Vagina (tissue), 2 donors: ENCODE results near the gene ARL5C. TPM values are rescaled to one million over a fixed set of nuclear protein-coding genes. Genes with fewer than 3 reads are reported as not detected.

Experiments
- DNase-seq, 2 donors: peaks; one replicate each; pipeline ENCODE4 v3.0.0-alpha.2; 2017; ENCODE audit errors: extremely low spot score in 2 of 2
- H3K27ac ChIP-seq: fragments of 200-600 bp; sonication (generic); one replicate; pipeline ENCODE4 v1.5.1; 2019
- H3K27me3 ChIP-seq: fragments of 200-600 bp; sonication (generic); one replicate; pipeline ENCODE4 v1.5.1; 2019
- H3K36me3 ChIP-seq, 2 donors: fragments of 200-600 bp; sonication (generic); one replicate each; pipeline ENCODE4 v1.5.1; 2017 to 2019
- H3K4me1 ChIP-seq: fragments of 200-600 bp; sonication (generic); one replicate; pipeline ENCODE4 v1.5.1; 2019
- H3K4me3 ChIP-seq, 2 donors: fragments of 200-600 bp; sonication (generic); 1 replicate in 1 of 2; 2 replicates in 1 of 2; pipeline ENCODE4 v1.5.1; 2016 to 2019
- H3K9me3 ChIP-seq: fragments of 200-600 bp; sonication (generic); one replicate; pipeline ENCODE4 v1.5.1; 2019
- CTCF ChIP-seq, 3 experiments: fragments of 450-650 bp in 2 of 3; fragments of 200-600 bp in 1 of 3; sonication (generic) in 1 of 3; IDR thresholded peaks; one replicate each; pipeline ENCODE4 v1.5.1; 2017 to 2019; ENCODE audit warnings: antibody characterized with exemption in 3 of 3, mild to moderate bottlenecking in 2 of 3, moderate library complexity in 2 of 3
- POLR2A ChIP-seq, 2 donors: fragments of 450-650 bp; IDR thresholded peaks; one replicate each; pipeline ENCODE4 v1.6.1; 2017; ENCODE audit warnings: antibody characterized with exemption in 2 of 2, mild to moderate bottlenecking in 2 of 2, moderate library complexity in 2 of 2
- POLR2AphosphoS5 ChIP-seq, 2 donors: sonication (generic); formaldehyde crosslinking; IDR thresholded peaks; one replicate each; pipeline ENCODE4 v1.9.0; 2017; ENCODE audit warnings: antibody characterized with exemption in 2 of 2, mild to moderate bottlenecking in 2 of 2, low read depth in 1 of 2; ENCODE audit not compliant: insufficient read depth in 1 of 2
- intact Hi-C: fragments of 100-400 bp; cut with DNase I; formaldehyde crosslinking; loops from one replicate; pipeline ENCODE4 v1.15.1; 2023
- total RNA-seq: library from RNA; depleted of rRNA; stranded (reverse); fragments of >200 nt; gene quantifications from one replicate; pipeline ENCODE4 v1.2.3, GENCODE V29; 2016

Gene ARL5C
- total RNA-seq, 1 donor from 2014 or later, result not detected

- intact Hi-C loops, result no loop called here
- DNase-seq, result no peak
- peaks cover 0 to 31% of the 10 kb centered on the region in 2 donors for H3K36me3 ChIP-seq
- no peaks in the 10 kb centered on the region for H3K27me3 ChIP-seq
- H3K9me3 ChIP-seq, result no peaks in the 10 kb centered on the region
- H3K4me3 ChIP-seq, result no peak overlapping the region
- H3K4me1 ChIP-seq, result no peaks in the 10 kb centered on the region
- no peak overlapping the region for H3K27ac ChIP-seq
- TF ChIP-seq POLR2A (IDR thresholded peaks at IDR 0.05), result no peak
- no peak for TF ChIP-seq POLR2AphosphoS5 (IDR thresholded peaks at IDR 0.05; ENCODE audit: insufficient read depth in 1 of 2, low read depth in 1 of 2)
- TF ChIP-seq CTCF (IDR thresholded peaks at IDR 0.05), result no peak
These were observed 17.1 kb upstream of the ARL5C start for GRCh38 chr17:39183045-39183444.

GRCh38 chr17:39181303-39181702 is 15.3 kb upstream of the ARL5C start:
- no peak overlapping the region for H3K27ac ChIP-seq
- no peaks in the 10 kb centered on the region for H3K27me3 ChIP-seq
- TF ChIP-seq POLR2AphosphoS5 (IDR thresholded peaks at IDR 0.05; ENCODE audit: insufficient read depth in 1 of 2, low read depth in 1 of 2) (no peak), POLR2A (IDR thresholded peaks at IDR 0.05) (no peak)
- no peak overlapping the region for H3K4me3 ChIP-seq
- intact Hi-C loops, result no loop called here
- H3K9me3 ChIP-seq, result no peaks in the 10 kb centered on the region
- peaks cover 0 to 32% of the 10 kb centered on the region in 2 donors for H3K36me3 ChIP-seq
- no peaks in the 10 kb centered on the region for H3K4me1 ChIP-seq
- no peak for DNase-seq

- H3K4me1 ChIP-seq, result no peaks in the 10 kb centered on the region
- H3K36me3 ChIP-seq, result peaks cover 0 to 24% of the 10 kb centered on the region in 2 donors
- peak overlapping the region; percentile 33 for H3K27ac ChIP-seq
- no peak for TF ChIP-seq CTCF (IDR thresholded peaks at IDR 0.05)
- TF ChIP-seq POLR2AphosphoS5 (IDR thresholded peaks at IDR 0.05; ENCODE audit: insufficient read depth in 1 of 2, low read depth in 1 of 2), result peak in 1 of 2 donors; percentile 51
- no peaks in the 10 kb centered on the region for H3K27me3 ChIP-seq
- no peak for DNase-seq
- intact Hi-C loops, result no loop called here
- H3K4me3 ChIP-seq, result no peak overlapping the region
- no peaks in the 10 kb centered on the region for H3K9me3 ChIP-seq
These were observed 12.6 kb upstream of the ARL5C start for GRCh38 chr17:39178536-39178935.

GRCh38 chr17:39177256-39177655 is 11.3 kb upstream of the ARL5C start:
- H3K4me1 ChIP-seq, result no peaks in the 10 kb centered on the region
- intact Hi-C loops, result no loop called here
- H3K27ac ChIP-seq, result no peak overlapping the region

GRCh38 chr17:39175695-39176093 is 9.7 kb upstream of the ARL5C start:
- Histone ChIP-seq H3K4me1 (no peaks in the 10 kb centered on the region), H3K36me3 (peaks cover 0 to 11% of the 10 kb centered on the region in 2 donors)
- intact Hi-C loops, result no loop called here

More at GRCh38 chr17:39177256-39177655, 11.3 kb upstream of the ARL5C start:
- Histone ChIP-seq H3K36me3 (peaks cover 0 to 16% of the 10 kb centered on the region in 2 donors), H3K27me3 (no peaks in the 10 kb centered on the region), H3K4me3 (no peak overlapping the region), H3K9me3 (no peaks in the 10 kb centered on the region)
- DNase-seq, result no peak
- TF ChIP-seq POLR2AphosphoS5 (IDR thresholded peaks at IDR 0.05; ENCODE audit: insufficient read depth in 1 of 2, low read depth in 1 of 2) (no peak), CTCF (IDR thresholded peaks at IDR 0.05) (no peak), POLR2A (IDR thresholded peaks at IDR 0.05) (no peak)

More at GRCh38 chr17:39175695-39176093, 9.7 kb upstream of the ARL5C start:
- TF ChIP-seq POLR2AphosphoS5 (IDR thresholded peaks at IDR 0.05; ENCODE audit: insufficient read depth in 1 of 2, low read depth in 1 of 2) (no peak), CTCF (IDR thresholded peaks at IDR 0.05) (no peak), POLR2A (IDR thresholded peaks at IDR 0.05) (no peak)
- no peaks in the 10 kb centered on the region for H3K9me3 ChIP-seq
- H3K27ac ChIP-seq, result no peak overlapping the region
- no peaks in the 10 kb centered on the region for H3K27me3 ChIP-seq
- no peak for DNase-seq
- no peak overlapping the region for H3K4me3 ChIP-seq
